Measurements from ENCODE around the gene TNRC6C.
A peak's percentile ranks its signal among the peaks of the same experiment; 100 is the strongest.

TNRC6C gene

GRCh38 chr17:78031435-78031834 lies 72.9 kb downstream of the TNRC6C start:
- no peak overlapping the region for H3K4me3 ChIP-seq (replicated peaks in 1 of 2; ENCODE audit: low read depth in 2 of 2, low read length in 2 of 2)
- no peak for DNase-seq (ENCODE audit: low read depth in 2 of 2)
- TF ChIP-seq CTCF (IDR thresholded peaks at IDR 0.05; ENCODE audit: low read depth, low read length): no peak

GRCh38 chr17:78032166-78032565 lies 73.7 kb downstream of the TNRC6C start:
- peak; percentile 57 to 61 for DNase-seq (ENCODE audit: low read depth in 2 of 2)
- no peak for TF ChIP-seq CTCF (IDR thresholded peaks at IDR 0.05; ENCODE audit: low read depth, low read length)
- H3K4me3 ChIP-seq (replicated peaks in 1 of 2; ENCODE audit: low read depth in 2 of 2, low read length in 2 of 2): no peak overlapping the region

- TF ChIP-seq CTCF (IDR thresholded peaks at IDR 0.05; ENCODE audit: low read depth, low read length): no peak
- peak; percentile 16 to 70 for DNase-seq (ENCODE audit: low read depth in 2 of 2)
- no peak overlapping the region for H3K4me3 ChIP-seq (replicated peaks in 1 of 2; ENCODE audit: low read depth in 2 of 2, low read length in 2 of 2)
Measured at GRCh38 chr17:78034429-78035091, 76.1 kb downstream of the TNRC6C start.

GRCh38 chr17:78037280-78037679 lies 78.8 kb downstream of the TNRC6C start:
- DNase-seq (ENCODE audit: low read depth in 2 of 2): no peak
- H3K4me3 ChIP-seq (replicated peaks in 1 of 2; ENCODE audit: low read depth in 2 of 2, low read length in 2 of 2): no peak overlapping the region
- TF ChIP-seq CTCF (IDR thresholded peaks at IDR 0.05; ENCODE audit: low read depth, low read length): no peak

- TF ChIP-seq CTCF (IDR thresholded peaks at IDR 0.05; ENCODE audit: low read depth, low read length): no peak
- no peak overlapping the region for H3K4me3 ChIP-seq (replicated peaks in 1 of 2; ENCODE audit: low read depth in 2 of 2, low read length in 2 of 2)
- DNase-seq (ENCODE audit: low read depth in 2 of 2): no peak
Measured at GRCh38 chr17:78038748-78039288, 80.3 kb downstream of the TNRC6C start.

GRCh38 chr17:78039581-78039980 lies 81.1 kb downstream of the TNRC6C start:
- no peak for TF ChIP-seq CTCF (IDR thresholded peaks at IDR 0.05; ENCODE audit: low read depth, low read length)
- DNase-seq (ENCODE audit: low read depth in 2 of 2): no peak
- no peak overlapping the region for H3K4me3 ChIP-seq (replicated peaks in 1 of 2; ENCODE audit: low read depth in 2 of 2, low read length in 2 of 2)

Measured in cardiac fibroblast (primary cell).